GM12892 (cell line): Measurements from ENCODE around the gene TLX2.
A peak's percentile ranks its signal among the peaks of the same experiment; 100 is the strongest.

Source experiments
- POLR2A ChIP-seq: IDR thresholded peaks from 2 replicates; pipeline ENCODE4 v1.6.1; 2011; ENCODE audit warnings: low read depth, low read length, control low read depth
- TAF1 ChIP-seq: IDR thresholded peaks from 2 replicates; pipeline ENCODE4 v1.6.1; 2011; ENCODE audit warnings: low read depth, mild to moderate bottlenecking, control low read depth, low read length, borderline replicate concordance

DNA sequence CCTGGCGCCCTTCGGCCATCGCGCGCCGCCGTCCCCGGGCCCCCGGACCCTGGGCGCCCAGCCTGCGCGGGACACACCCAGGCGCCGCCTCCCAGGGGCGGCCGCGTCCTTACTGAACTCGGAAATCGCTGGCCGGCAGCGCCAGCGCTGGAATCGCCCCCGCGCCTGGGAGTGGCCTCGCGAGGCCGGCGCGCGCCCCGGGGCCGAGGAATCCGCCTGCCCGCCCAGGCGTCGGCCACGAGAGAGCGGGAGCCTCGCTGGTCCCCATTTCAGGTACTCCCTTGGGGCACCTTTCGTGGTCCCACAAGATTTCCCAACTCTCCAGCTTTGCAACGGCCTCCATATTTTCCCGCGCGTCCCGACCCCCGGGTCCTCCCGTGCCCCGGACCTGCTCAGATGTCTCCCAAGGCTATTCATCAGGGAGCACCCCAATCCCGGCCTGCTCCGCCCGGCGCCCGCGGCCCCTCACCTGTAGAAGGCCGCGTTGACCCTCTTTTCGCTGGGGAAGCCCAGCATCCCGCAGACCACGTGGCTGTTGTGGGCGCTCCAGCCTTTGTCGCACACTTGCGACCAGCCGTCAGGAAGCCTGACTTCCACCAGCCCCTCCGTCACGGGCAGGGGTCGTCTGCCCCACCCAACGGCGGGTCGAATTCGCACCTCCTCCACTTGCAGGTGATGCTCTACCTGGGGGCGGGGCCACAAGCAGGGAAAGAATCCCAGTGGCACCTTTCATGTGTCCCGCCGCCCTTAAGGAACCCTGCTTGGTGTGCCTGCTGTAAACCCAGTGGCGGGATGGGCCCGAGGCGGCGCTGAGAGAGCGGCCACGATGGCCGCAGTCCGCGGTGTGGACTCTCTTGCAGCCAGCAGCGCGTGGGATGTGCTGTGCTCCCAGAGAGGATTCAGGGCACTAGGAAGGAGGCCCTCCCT, 34.9 kb downstream of the TLX2 start:
- TF ChIP-seq POLR2A (peak; percentile 58; the same call in 1 of the 2 replicates), TAF1 (peak; percentile 31; the same call in 1 of the 2 replicates)
